CD14-positive monocyte (primary cell): ENCODE measurements around the gene HMGB1. TPM values are rescaled to one million over a fixed set of nuclear protein-coding genes. Genes with fewer than 3 reads are reported as not detected.

Experiments used
- DNase-seq, 3 donors: peaks; one replicate each; pipeline ENCODE4 v3.0.0-alpha.2; 2011 to 2022
- H2AFZ ChIP-seq: 2 replicates; pipeline ENCODE4 v1.6.0; 2012; ENCODE audit warnings: mild to moderate bottlenecking, low read depth, low read length, inconsistent platforms; ENCODE audit not compliant: insufficient read depth, poor library complexity, severe bottlenecking
- H3K27ac ChIP-seq, 2 donors: 1 replicate in 1 of 2; 2 replicates in 1 of 2; pipeline ENCODE4 v1.5.1; 2012 to 2013; ENCODE audit warnings: low read length in 2 of 2, control low read depth in 1 of 2, inconsistent platforms in 1 of 2, low read depth in 1 of 2, mild to moderate bottlenecking in 1 of 2
- H3K27me3 ChIP-seq, 2 donors: one replicate each; pipeline versions ENCODE4 v1.6.0 to v1.6.1; 2011 to 2013; ENCODE audit warnings: low read length in 2 of 2; ENCODE audit not compliant: control insufficient read depth in 2 of 2, insufficient read depth in 2 of 2
- H3K36me3 ChIP-seq, 2 donors: replicated peaks in 1 of 2; 1 replicate in 1 of 2; 2 replicates in 1 of 2; pipeline versions ENCODE4 v1.5.1 to v1.6.1; 2012 to 2013; ENCODE audit warnings: low read length in 2 of 2, control low read depth in 1 of 2, inconsistent platforms in 1 of 2, mild to moderate bottlenecking in 1 of 2; ENCODE audit not compliant: insufficient read depth in 2 of 2, control insufficient read depth in 1 of 2
- H3K4me1 ChIP-seq, 2 donors: 1 replicate in 1 of 2; 2 replicates in 1 of 2; pipeline versions ENCODE4 v1.5.1 to v1.6.1; 2012 to 2013; ENCODE audit warnings: low read length in 2 of 2, control low read depth in 1 of 2, inconsistent platforms in 1 of 2, mild to moderate bottlenecking in 1 of 2, moderate library complexity in 1 of 2; ENCODE audit not compliant: insufficient read depth in 2 of 2, control insufficient read depth in 1 of 2
- H3K4me2 ChIP-seq: replicated peaks from 2 replicates; pipeline ENCODE3; 2012; ENCODE audit warnings: low read length, moderate library complexity, mild to moderate bottlenecking; ENCODE audit not compliant: poor library complexity, severe bottlenecking; ENCODE audit errors: extremely low read depth
- H3K4me3 ChIP-seq, 3 experiments: fragments of 200-600 bp in 1 of 3; sonication (generic) in 1 of 3; replicated peaks in 1 of 3; 1 replicate in 2 of 3; 2 replicates in 1 of 3; pipeline ENCODE4 v1.5.1; 2011 to 2013; ENCODE audit warnings: low read length in 3 of 3, mild to moderate bottlenecking in 3 of 3, control low read depth in 2 of 3, low read depth in 2 of 3, inconsistent platforms in 1 of 3, moderate library complexity in 1 of 3
- H3K79me2 ChIP-seq: 2 replicates; pipeline ENCODE4 v1.6.0; 2012; ENCODE audit warnings: mild to moderate bottlenecking, control low read depth, inconsistent platforms, low read length, moderate library complexity; ENCODE audit not compliant: insufficient read depth
- H3K9ac ChIP-seq: 2 replicates; pipeline ENCODE4 v1.6.0; 2017; ENCODE audit warnings: low read length, mild to moderate bottlenecking; ENCODE audit not compliant: insufficient read depth, poor library complexity, severe bottlenecking
- H3K9me3 ChIP-seq, 2 donors: replicated peaks in 1 of 2; 1 replicate in 1 of 2; 2 replicates in 1 of 2; pipeline versions ENCODE4 v1.5.1 to v1.6.1; 2012 to 2013; ENCODE audit warnings: low read length in 2 of 2, control low read depth in 1 of 2; ENCODE audit not compliant: control insufficient read depth in 1 of 2, insufficient read depth in 1 of 2
- H4K20me1 ChIP-seq: 2 replicates; pipeline ENCODE4 v1.6.0; 2012; ENCODE audit warnings: mild to moderate bottlenecking, low read length, control low read depth, moderate library complexity; ENCODE audit not compliant: insufficient read depth
- H3K27ac Mint-ChIP-seq, 7 donors: one replicate each; pipeline ENCODE4 v1.8.0; 2020; ENCODE audit warnings: mild to moderate bottlenecking in 7 of 7, mixed read lengths in 7 of 7, moderate library complexity in 6 of 7, inconsistent platforms in 2 of 7
- H3K27me3 Mint-ChIP-seq, 3 donors: one replicate each; pipeline ENCODE4 v1.8.0; 2021 to 2022; ENCODE audit warnings: low read depth in 3 of 3, mild to moderate bottlenecking in 3 of 3, mixed read lengths in 3 of 3, moderate library complexity in 3 of 3, inconsistent platforms in 1 of 3
- H3K36me3 Mint-ChIP-seq, 2 donors: one replicate each; pipeline ENCODE4 v1.8.0; 2020; ENCODE audit warnings: mixed read lengths in 2 of 2, inconsistent platforms in 1 of 2, mild to moderate bottlenecking in 1 of 2
- H3K4me1 Mint-ChIP-seq: one replicate; pipeline ENCODE4 v1.8.0; 2020; ENCODE audit warnings: mild to moderate bottlenecking, mixed read lengths
- H3K4me3 Mint-ChIP-seq, 2 donors: one replicate each; pipeline ENCODE4 v1.8.0; 2020; ENCODE audit warnings: mild to moderate bottlenecking in 2 of 2, mixed read lengths in 2 of 2, moderate library complexity in 1 of 2
- H3K9me3 Mint-ChIP-seq, 7 donors: one replicate each; pipeline ENCODE4 v1.8.0; 2020 to 2022; ENCODE audit warnings: mixed read lengths in 7 of 7, mild to moderate bottlenecking in 6 of 7, moderate library complexity in 6 of 7, inconsistent platforms in 2 of 7
- WGBS: methylation state at CpG from one replicate; pipeline ENCODE4 v1.1.5; 2013; ENCODE audit warnings: missing lambda C conversion rate; ENCODE audit not compliant: insufficient coverage; 5-methylcytosine and 5-hydroxymethylcytosine counted together
- intact Hi-C, 2 donors: fragments of 100-400 bp; cut with micrococcal nuclease; formaldehyde crosslinking; loops; one replicate each; pipeline versions ENCODE4 v1.15.0 to v1.15.1; 2023
- polyA plus RNA-seq, 3 donors: library from polyadenylated mRNA; depleted of rRNA in 1 of 3; unstranded in 2 of 3; stranded (reverse) in 1 of 3; fragments of 300-500 nt in 2 of 3; fragments of >200 nt in 1 of 3; fragmentation: Illumina TruSeq in 2 of 3; gene quantifications; 1 replicate in 2 of 3; 2 replicates in 1 of 3; pipeline ENCODE4 v1.2.3, GENCODE V29; 2012 to 2021
- TF ChIP-seq, protein P1 (sequence below): fragments of 200-600 bp; IDR thresholded peaks from one replicate; pipeline ENCODE4 v1.8.0; 2022; ENCODE audit warnings: antibody characterized with exemption, mild to moderate bottlenecking

Gene HMGB1
- polyA plus RNA-seq, 3 donors: 132 to 489 (median 430) TPM

DNA sequence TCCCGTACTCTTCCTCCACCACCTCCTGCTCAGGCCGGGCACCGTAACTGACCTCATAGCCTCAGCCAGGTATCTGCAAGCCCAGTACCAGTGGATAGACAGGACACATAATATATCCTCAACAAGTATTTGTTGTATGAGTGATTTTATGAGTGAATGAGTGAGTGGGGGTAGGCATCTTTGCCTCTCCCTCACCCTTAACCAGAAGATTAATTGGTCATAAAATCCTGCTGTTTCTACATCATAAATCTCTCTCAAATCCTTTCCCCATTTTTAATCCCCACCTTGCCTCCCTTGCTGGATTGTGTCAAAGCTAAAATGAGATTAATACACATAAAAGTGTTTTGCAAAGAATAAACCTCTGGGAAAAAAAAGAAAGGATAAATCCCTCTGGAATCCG lies 44.4 kb upstream of the HMGB1 start:
- Histone ChIP-seq H3K9ac (no peak overlapping the region), H3K4me3 (no peak overlapping the region), H2AFZ (no peak overlapping the region), H3K9me3 (no peaks in the 10 kb centered on the region), H3K36me3 (no peaks in the 10 kb centered on the region), H3K4me2 (no peak overlapping the region), H3K27me3 (no peaks in the 10 kb centered on the region), H3K27ac (no peak overlapping the region), H3K79me2 (no peaks in the 10 kb centered on the region), H3K4me1 (no peaks in the 10 kb centered on the region), H4K20me1 (no peaks in the 10 kb centered on the region)
- no peak overlapping the region for H3K4me3 Mint-ChIP-seq
- intact Hi-C loops: no loop called here
- H3K27ac Mint-ChIP-seq: no peak overlapping the region
- peaks cover 0 to 6% (median 0%) of the 10 kb centered on the region in 3 donors for H3K27me3 Mint-ChIP-seq
- H3K36me3 Mint-ChIP-seq: no peaks in the 10 kb centered on the region
- no CpG with 5 or more reads among the region's 4 CpGs for WGBS
- H3K4me1 Mint-ChIP-seq: no peaks in the 10 kb centered on the region
- H3K9me3 Mint-ChIP-seq: no peaks in the 10 kb centered on the region
- DNase-seq: no peak
- TF ChIP-seq, protein P1, sequence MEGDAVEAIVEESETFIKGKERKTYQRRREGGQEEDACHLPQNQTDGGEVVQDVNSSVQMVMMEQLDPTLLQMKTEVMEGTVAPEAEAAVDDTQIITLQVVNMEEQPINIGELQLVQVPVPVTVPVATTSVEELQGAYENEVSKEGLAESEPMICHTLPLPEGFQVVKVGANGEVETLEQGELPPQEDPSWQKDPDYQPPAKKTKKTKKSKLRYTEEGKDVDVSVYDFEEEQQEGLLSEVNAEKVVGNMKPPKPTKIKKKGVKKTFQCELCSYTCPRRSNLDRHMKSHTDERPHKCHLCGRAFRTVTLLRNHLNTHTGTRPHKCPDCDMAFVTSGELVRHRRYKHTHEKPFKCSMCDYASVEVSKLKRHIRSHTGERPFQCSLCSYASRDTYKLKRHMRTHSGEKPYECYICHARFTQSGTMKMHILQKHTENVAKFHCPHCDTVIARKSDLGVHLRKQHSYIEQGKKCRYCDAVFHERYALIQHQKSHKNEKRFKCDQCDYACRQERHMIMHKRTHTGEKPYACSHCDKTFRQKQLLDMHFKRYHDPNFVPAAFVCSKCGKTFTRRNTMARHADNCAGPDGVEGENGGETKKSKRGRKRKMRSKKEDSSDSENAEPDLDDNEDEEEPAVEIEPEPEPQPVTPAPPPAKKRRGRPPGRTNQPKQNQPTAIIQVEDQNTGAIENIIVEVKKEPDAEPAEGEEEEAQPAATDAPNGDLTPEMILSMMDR: no peak

DNA sequence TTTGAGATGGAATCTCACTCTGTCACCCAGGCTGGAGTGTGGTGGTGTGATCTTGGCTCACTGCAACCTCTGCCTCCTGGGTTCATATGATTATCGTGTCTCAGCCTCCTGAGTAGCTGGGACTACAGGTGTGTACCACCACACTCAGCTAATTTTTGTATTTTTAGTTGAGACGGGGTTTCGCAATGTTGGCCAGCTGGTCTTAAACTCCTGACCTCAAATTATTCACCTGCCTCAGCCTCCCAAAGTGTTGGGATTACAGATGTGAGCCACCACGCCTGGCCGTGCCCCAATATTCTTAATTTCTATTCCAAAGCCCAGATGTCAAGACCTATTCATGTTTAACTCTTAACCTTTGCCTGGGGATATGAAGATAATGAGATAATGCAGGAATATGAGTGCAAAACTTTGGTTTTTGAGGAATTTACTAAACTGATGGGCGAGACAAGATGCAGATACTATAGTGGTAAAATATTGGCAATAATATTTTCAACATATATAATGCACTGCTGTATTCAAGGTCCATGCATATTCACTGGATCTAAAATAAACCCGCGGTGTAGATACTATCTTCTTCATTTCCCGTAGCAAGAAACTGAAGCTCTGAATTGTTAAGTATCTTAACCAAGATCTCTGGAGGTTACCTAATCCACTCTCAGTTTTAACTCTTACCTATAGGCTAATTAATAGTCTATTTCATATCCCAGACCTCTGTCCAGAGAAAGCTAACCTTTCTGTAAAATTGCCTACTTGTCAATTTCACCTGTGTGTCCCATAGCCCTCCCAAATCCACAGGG lies 43.7 kb upstream of the HMGB1 start:
- WGBS: 93% methylated on average over 3 of the region's 9 CpGs
- Mint-ChIP-seq H3K27ac (no peak overlapping the region), H3K4me3 (no peak overlapping the region), H3K36me3 (no peaks in the 10 kb centered on the region), H3K27me3 (peaks cover 0 to 6% (median 0%) of the 10 kb centered on the region in 3 donors), H3K9me3 (no peaks in the 10 kb centered on the region), H3K4me1 (peaks cover 3% of the 10 kb centered on the region)
- intact Hi-C loops: no loop called here
- Histone ChIP-seq H2AFZ (no peak overlapping the region), H3K9me3 (no peaks in the 10 kb centered on the region), H3K27ac (no peak overlapping the region), H3K27me3 (no peaks in the 10 kb centered on the region), H3K4me3 (no peak overlapping the region), H3K4me1 (no peaks in the 10 kb centered on the region), H3K9ac (no peak overlapping the region), H3K79me2 (no peaks in the 10 kb centered on the region), H4K20me1 (no peaks in the 10 kb centered on the region), H3K4me2 (no peak overlapping the region), H3K36me3 (no peaks in the 10 kb centered on the region)
- DNase-seq: no peak
- TF ChIP-seq, protein P1: no peak
